HepG2 (cell line): Measurements from ENCODE around the gene TUBG1. TPM values are rescaled to one million over a fixed set of nuclear protein-coding genes. Genes with fewer than 3 reads are reported as not detected.

Experiments
- AKAP8 ChIP-seq: sonication (generic); formaldehyde crosslinking; IDR thresholded peaks from 2 replicates; pipeline ENCODE4 v1.5.1; 2020; ENCODE audit warnings: mild to moderate bottlenecking, missing genetic modification reagents
- BATF2 ChIP-seq: sonication (generic); formaldehyde crosslinking; IDR thresholded peaks from 2 replicates; pipeline ENCODE4 v1.8.0; 2022; ENCODE audit warnings: mild to moderate bottlenecking, missing genetic modification reagents, moderate library complexity
- CHD4 ChIP-seq: fragments of 200-600 bp; sonication (generic); IDR thresholded peaks from 2 replicates; pipeline ENCODE4 v1.7.0; 2017; ENCODE audit warnings: mild to moderate bottlenecking, low read length, borderline replicate concordance
- ETV6 ChIP-seq: sonication (generic); formaldehyde crosslinking; conservative IDR thresholded peaks from 2 replicates; pipeline ENCODE4 v1.4.0; 2020; ENCODE audit warnings: missing genetic modification reagents
- GATA4 ChIP-seq: sonication (generic); IDR thresholded peaks from 2 replicates; pipeline ENCODE4 v1.6.1; 2016; ENCODE audit warnings: antibody characterized with exemption, low read depth, borderline replicate concordance
- HOXA5 ChIP-seq: sonication (generic); formaldehyde crosslinking; IDR thresholded peaks from 2 replicates; pipeline ENCODE4 v1.4.0; 2020; ENCODE audit warnings: missing genetic modification reagents
- KMT2B ChIP-seq: IDR thresholded peaks from 2 replicates; pipeline ENCODE4 v1.6.1; 2016; ENCODE audit warnings: missing genetic modification reagents, missing compliant biosample characterization
- NFIB ChIP-seq: sonication (generic); formaldehyde crosslinking; IDR thresholded peaks from 2 replicates; pipeline ENCODE4 v1.9.0; 2021; ENCODE audit warnings: missing genetic modification reagents, mild to moderate bottlenecking, borderline replicate concordance
- RFX3 ChIP-seq: IDR thresholded peaks from 2 replicates; pipeline ENCODE4 v1.6.1; 2016; ENCODE audit warnings: missing biosample characterization, missing genetic modification reagents
- SNRNP70 ChIP-seq: fragments of 200-400 bp; formaldehyde crosslinking; IDR thresholded peaks from 2 replicates; pipeline ENCODE4 v1.6.1; 2017; ENCODE audit warnings: mild to moderate bottlenecking, low read depth, low read length, moderate library complexity
- SP4 ChIP-seq: sonication (generic); formaldehyde crosslinking; IDR thresholded peaks from 2 replicates; pipeline ENCODE4 v1.8.1; 2023; ENCODE audit warnings: mild to moderate bottlenecking, missing genetic modification reagents
- STAT5B ChIP-seq: sonication (generic); formaldehyde crosslinking; IDR thresholded peaks from 2 replicates; pipeline ENCODE4 v1.4.0; 2020; ENCODE audit warnings: missing genetic modification reagents
- ZBTB7B ChIP-seq: sonication (generic); formaldehyde crosslinking; IDR thresholded peaks from 2 replicates; pipeline ENCODE4 v1.4.0; 2020; ENCODE audit warnings: missing genetic modification reagents
- ZC3H4 ChIP-seq: sonication (generic); formaldehyde crosslinking; IDR thresholded peaks from 2 replicates; pipeline ENCODE4 v1.4.0; 2020; ENCODE audit warnings: missing genetic modification reagents, borderline replicate concordance
- ZMYM3 ChIP-seq: sonication (generic); formaldehyde crosslinking; IDR thresholded peaks from 2 replicates; pipeline ENCODE4 v1.5.1; 2020; ENCODE audit warnings: mild to moderate bottlenecking, missing genetic modification reagents
- ZNF367 ChIP-seq: sonication (generic); formaldehyde crosslinking; IDR thresholded peaks from 2 replicates; pipeline ENCODE4 v1.4.0; 2020; ENCODE audit warnings: missing genetic modification reagents, borderline replicate concordance
- ZNF550 ChIP-seq: sonication (generic); formaldehyde crosslinking; IDR thresholded peaks from 2 replicates; pipeline ENCODE4 v1.4.0; 2020; ENCODE audit warnings: mild to moderate bottlenecking, missing genetic modification reagents, borderline replicate concordance
- ZNF614 ChIP-seq: IDR thresholded peaks from 2 replicates; pipeline ENCODE4 v1.6.1; 2018; ENCODE audit warnings: missing biosample characterization, missing genetic modification reagents, inconsistent platforms, borderline replicate concordance
- ZNF713 ChIP-seq: sonication (generic); formaldehyde crosslinking; IDR thresholded peaks from 2 replicates; pipeline ENCODE4 v1.4.0; 2020; ENCODE audit warnings: mild to moderate bottlenecking, missing genetic modification reagents
- ZSCAN30 ChIP-seq: sonication (generic); formaldehyde crosslinking; IDR thresholded peaks from 2 replicates; pipeline ENCODE4 v1.5.0; 2020; ENCODE audit warnings: mild to moderate bottlenecking, missing genetic modification reagents
- polyA plus RNA-seq, 8 experiments: library from polyadenylated mRNA; depleted of rRNA in 3 of 8; stranded (reverse) in 7 of 8; unstranded in 1 of 8; fragments of >200 nt; fragmentation: Illumina TruSeq in 4 of 8; extraction: Trizol in 4 of 8; gene quantifications; 2 replicates each; pipeline versions ENCODE4 v1.2.1 to v1.2.3, GENCODE V29; 2011 to 2016; ENCODE audit warnings: low read depth in 4 of 8, missing spikeins in 1 of 8, mixed read lengths in 1 of 8; ENCODE audit not compliant: insufficient read depth in 1 of 8
- total RNA-seq, 5 experiments: library from RNA; depleted of rRNA; stranded (reverse); fragments of >200 nt; fragmentation: Illumina TruSeq; extraction: Trizol; gene quantifications; 2 replicates each; pipeline ENCODE4 v1.2.3, GENCODE V29; 2016; ENCODE audit warnings: low read depth in 1 of 5
- TF ChIP-seq, protein P1 (sequence below): sonication (generic); formaldehyde crosslinking; IDR thresholded peaks from 2 replicates; pipeline ENCODE4 v1.8.0; 2022; ENCODE audit warnings: missing genetic modification reagents, mild to moderate bottlenecking, moderate library complexity, borderline replicate concordance
- TF ChIP-seq, protein P2 (sequence below): sonication (generic); formaldehyde crosslinking; IDR thresholded peaks from 2 replicates; pipeline ENCODE4 v1.4.0; 2020; ENCODE audit warnings: missing genetic modification reagents, mild to moderate bottlenecking, borderline replicate concordance
- TF ChIP-seq, protein P3 (sequence below): sonication (generic); formaldehyde crosslinking; conservative IDR thresholded peaks from 2 replicates; pipeline ENCODE4 v1.8.0; 2022; ENCODE audit warnings: low read depth, missing genetic modification reagents

The TUBG1 gene
- total and polyA plus RNA-seq, 2 of the 13 experiments (the other 11 are each of a cell fraction or from before 2014, with no cell fraction given), result 74.1 to 137 TPM

- TF ChIP-seq ZSCAN30 (CRISPR knock-in tag) (no peak), NFIB (CRISPR knock-in tag) (no peak), ETV6 (CRISPR knock-in tag) (no peak), ZNF367 (CRISPR knock-in tag) (no peak), ZC3H4 (CRISPR knock-in tag) (no peak), GATA4 (no peak), STAT5B (no peak), SNRNP70 (no peak), ZMYM3 (CRISPR knock-in tag) (0 out of 2 replicates have a peak, but pooled peaks have one; percentile 26), HOXA5 (CRISPR knock-in tag) (peak; percentile 76; the same call in 1 of the 2 replicates), ZNF713 (CRISPR knock-in tag) (0 out of 2 replicates have a peak, but pooled peaks have one; percentile 30), BATF2 (CRISPR knock-in tag) (no peak), ZNF614 (CRISPR knock-in tag) (no peak; the same call in 1 of the 2 replicates), CHD4 (0 out of 2 replicates have a peak, but pooled peaks have one; percentile 37), ZBTB7B (peak; percentile 67; the same call in 1 of the 2 replicates), RFX3 (CRISPR knock-in tag) (no peak), SP4 (CRISPR knock-in tag) (no peak), ZNF550 (CRISPR knock-in tag) (no peak), KMT2B (CRISPR knock-in tag) (peak; percentile 68; the same call in 1 of the 2 replicates), AKAP8 (no peak)
- TF ChIP-seq, protein P1, sequence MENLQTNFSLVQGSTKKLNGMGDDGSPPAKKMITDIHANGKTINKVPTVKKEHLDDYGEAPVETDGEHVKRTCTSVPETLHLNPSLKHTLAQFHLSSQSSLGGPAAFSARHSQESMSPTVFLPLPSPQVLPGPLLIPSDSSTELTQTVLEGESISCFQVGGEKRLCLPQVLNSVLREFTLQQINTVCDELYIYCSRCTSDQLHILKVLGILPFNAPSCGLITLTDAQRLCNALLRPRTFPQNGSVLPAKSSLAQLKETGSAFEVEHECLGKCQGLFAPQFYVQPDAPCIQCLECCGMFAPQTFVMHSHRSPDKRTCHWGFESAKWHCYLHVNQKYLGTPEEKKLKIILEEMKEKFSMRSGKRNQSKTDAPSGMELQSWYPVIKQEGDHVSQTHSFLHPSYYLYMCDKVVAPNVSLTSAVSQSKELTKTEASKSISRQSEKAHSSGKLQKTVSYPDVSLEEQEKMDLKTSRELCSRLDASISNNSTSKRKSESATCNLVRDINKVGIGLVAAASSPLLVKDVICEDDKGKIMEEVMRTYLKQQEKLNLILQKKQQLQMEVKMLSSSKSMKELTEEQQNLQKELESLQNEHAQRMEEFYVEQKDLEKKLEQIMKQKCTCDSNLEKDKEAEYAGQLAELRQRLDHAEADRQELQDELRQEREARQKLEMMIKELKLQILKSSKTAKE, result 0 out of 2 replicates have a peak, but pooled peaks have one; percentile 40
- TF ChIP-seq, protein P2, sequence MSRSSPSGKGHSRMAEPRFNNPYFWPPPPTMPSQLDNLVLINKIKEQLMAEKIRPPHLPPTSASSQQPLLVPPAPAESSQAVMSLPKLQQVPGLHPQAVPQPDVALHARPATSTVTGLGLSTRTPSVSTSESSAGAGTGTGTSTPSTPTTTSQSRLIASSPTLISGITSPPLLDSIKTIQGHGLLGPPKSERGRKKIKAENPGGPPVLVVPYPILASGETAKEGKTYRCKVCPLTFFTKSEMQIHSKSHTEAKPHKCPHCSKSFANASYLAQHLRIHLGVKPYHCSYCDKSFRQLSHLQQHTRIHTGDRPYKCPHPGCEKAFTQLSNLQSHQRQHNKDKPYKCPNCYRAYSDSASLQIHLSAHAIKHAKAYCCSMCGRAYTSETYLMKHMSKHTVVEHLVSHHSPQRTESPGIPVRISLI (CRISPR knock-in tag), result no peak
- TF ChIP-seq, protein P3, sequence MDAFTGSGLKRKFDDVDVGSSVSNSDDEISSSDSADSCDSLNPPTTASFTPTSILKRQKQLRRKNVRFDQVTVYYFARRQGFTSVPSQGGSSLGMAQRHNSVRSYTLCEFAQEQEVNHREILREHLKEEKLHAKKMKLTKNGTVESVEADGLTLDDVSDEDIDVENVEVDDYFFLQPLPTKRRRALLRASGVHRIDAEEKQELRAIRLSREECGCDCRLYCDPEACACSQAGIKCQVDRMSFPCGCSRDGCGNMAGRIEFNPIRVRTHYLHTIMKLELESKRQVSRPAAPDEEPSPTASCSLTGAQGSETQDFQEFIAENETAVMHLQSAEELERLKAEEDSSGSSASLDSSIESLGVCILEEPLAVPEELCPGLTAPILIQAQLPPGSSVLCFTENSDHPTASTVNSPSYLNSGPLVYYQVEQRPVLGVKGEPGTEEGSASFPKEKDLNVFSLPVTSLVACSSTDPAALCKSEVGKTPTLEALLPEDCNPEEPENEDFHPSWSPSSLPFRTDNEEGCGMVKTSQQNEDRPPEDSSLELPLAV (CRISPR knock-in tag), result no peak
Observed at GRCh38 chr17:42564815-42565522, 44.5 kb upstream of the TUBG1 start (continued).
